Amniotic epithelial cell (primary cell): ENCODE measurements around the gene CACNA1A.
"Not testable (repeated sequence)": the region's sequence is repeated elsewhere in the genome, so short reads cannot be mapped to it uniquely, and the experiment has no call there.

Experiments used
- DNase-seq: peaks from one replicate; pipeline ENCODE4 v3.0.0-alpha.2; 2010; ENCODE audit warnings: low read depth

Gene CACNA1A

GRCh38 chr19:13229246-13229645, 277.0 kb downstream of the CACNA1A start:
- DNase-seq: no peak

GRCh38 chr19:13228561-13228960, 277.7 kb downstream of the CACNA1A start:
- no peak for DNase-seq

DNA sequence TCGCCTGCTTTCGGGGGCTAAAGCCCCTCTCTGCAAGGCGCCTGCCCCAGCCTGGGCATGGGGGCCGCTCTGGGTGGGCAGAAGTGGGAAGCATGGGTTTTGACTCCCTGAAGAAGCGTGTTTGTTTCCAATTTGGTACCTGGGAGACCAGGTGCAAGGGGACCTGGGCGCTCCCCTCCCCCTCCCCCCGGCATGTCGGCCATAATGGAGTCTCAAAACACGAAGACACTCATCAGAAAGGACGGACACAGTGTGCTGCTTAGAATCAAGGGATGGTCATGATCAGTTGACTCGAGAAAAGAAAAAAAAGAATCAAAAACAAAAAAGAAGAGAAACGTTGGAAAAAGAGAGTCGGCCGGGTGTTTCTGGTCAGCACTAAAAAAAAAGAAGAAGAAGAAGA, 279.3 kb downstream of the CACNA1A start:
- DNase-seq: no peak

DNA sequence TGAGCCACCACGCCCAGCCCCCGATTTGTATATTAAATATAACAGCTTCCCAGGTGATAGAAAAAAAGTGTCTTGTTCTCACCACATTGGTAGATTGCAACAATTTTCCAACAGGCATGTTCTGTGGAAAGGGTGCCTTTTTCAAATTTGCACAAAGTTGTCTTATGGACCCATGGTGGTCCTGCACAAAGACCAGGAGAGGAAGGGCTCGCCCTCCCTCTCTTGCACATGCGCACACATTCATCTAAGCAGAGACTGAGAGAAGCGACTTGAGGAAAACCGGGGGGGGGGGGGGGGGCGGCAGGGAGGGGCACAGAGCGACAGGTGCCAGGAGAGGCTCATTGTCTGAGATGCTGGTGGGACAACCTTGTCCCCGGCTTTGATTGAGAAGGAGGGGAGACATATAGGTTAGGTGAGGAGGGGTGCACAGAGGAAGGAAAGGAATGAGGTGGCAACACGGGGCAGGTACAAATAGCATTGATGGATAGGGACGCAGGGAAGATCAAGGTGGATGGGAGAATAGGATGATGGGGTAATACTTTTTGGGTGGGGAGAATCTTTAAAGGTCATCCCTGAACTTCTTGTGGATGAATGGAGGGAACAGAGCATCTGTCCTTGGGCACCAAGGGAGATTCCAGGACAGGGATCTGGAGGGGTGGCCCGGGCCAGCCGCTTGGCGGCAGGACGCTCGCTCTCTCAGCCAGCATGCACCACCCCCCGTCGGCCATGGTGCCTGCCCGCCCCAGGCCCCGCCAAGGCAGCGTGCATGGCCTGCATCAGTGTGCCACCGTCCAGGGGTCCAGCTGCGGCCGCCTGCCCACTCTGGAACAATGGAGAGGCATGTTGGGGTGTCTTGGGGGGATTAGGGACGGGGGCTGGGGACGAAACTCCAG, 280.1 kb downstream of the CACNA1A start:
- no peak for DNase-seq

- no peak for DNase-seq
These were observed 281.2 kb downstream of the CACNA1A start for GRCh38 chr19:13225085-13225484.

DNA sequence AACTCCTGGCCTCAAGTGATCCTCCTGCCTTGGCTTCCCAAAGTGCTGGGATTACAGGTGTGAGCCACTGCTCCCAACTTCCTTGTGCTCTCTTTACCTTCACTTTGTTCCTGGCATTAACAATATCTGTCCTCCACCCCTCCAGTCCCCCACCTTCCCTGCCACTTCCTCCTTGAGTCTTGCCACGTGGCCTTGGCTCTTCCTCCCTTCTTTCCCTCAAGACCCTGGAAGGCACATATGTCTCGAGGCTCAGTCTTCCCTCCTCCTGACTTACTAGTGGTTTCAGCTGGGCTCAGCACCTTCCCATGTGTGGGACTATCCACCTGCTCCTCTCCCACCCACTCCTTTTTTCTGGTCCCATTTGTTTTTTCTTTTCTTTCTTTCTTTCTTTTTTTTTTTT, 285.4 kb downstream of the CACNA1A start:
- no peak for DNase-seq

- no peak for DNase-seq
These were observed 290.5 kb downstream of the CACNA1A start for GRCh38 chr19:13215572-13216380.

- DNase-seq: no peak
These were observed 292.1 kb downstream of the CACNA1A start for GRCh38 chr19:13214036-13214730.

GRCh38 chr19:13212759-13213330, 293.4 kb downstream of the CACNA1A start:
- peak; percentile 31 for DNase-seq

- no peak for DNase-seq
These were observed 294.6 kb downstream of the CACNA1A start for GRCh38 chr19:13211426-13212308.

GRCh38 chr19:13210941-13211340, 295.3 kb downstream of the CACNA1A start:
- no peak for DNase-seq

DNA sequence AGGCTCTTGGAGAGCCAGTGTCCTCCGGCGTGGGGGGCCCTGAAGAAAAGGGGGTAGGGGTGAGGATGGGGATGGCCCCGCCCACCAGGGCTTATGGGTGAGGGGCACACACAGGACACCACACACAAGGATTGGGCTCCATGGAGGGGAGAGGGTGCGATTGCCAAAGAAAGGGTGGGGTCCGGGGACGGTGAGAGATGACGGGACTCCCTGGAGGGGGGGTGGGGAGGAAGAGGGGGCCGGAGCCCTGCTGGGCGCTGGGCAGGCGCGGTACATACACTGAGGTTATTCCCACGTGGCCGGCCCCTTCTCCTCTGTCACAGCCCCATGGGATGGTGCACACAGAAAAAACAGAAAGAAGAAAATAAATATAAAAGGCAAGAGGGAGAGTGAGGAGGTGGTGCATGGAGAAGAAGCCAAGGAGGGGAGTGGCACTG, 295.9 kb downstream of the CACNA1A start:
- DNase-seq: no peak

GRCh38 chr19:13209484-13210338, 296.6 kb downstream of the CACNA1A start:
- DNase-seq: no peak

- DNase-seq: no peak
These were observed 297.4 kb downstream of the CACNA1A start for GRCh38 chr19:13208672-13209483.

- DNase-seq: peak; percentile 24
These were observed 298.2 kb downstream of the CACNA1A start for GRCh38 chr19:13207846-13208671.

DNA sequence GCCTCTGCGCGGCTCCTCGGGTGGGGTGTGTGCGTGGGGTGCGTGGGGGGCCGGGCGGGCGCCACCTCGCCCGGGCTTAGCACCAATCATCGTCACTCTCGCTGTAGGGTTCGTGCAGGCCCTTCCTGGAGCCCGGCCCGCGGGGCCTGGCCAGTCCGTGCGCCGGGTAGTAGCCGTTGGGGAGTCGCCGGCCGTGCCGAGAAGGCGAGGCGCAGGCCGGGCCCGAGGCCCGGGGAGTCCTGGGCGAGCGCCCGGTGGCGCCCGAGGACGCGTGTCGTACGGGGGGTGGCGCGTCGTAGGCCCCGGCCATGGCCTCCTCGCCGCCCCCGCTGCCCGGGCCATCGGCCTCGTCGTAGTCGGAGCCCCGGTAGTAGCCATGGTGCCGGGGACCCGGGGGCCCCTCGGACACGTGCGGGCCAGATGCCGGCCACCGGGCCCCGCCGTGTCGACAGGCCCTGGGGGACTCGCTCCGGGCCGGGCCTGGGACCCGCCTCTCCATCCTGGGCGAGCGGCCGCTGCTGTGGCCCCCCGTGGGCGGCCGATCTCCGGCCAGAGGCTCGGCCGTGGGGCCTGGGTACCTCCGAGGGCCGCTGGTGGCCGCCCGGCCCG, 298.9 kb downstream of the CACNA1A start:
- no peak for DNase-seq

DNA sequence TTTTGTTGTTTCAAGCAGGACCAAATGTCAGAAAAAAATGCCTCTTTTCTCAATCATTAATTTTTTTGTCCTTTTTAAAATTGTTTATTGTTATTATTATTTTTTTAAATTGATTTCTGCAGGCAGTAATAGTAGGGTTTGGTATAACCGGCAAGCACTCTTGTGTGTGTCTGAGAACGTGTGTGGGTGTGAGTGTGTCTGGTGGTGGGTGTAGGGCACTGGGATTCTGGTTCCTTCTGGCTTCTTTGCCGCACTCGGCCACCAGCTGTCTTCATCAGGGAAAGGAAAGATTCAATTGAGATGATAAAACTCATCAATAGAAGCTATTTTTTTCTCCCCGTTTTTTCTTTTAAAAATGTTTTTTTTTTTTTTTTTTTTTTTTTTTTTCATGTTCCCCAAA, 299.7 kb downstream of the CACNA1A start:
- DNase-seq: no peak

DNA sequence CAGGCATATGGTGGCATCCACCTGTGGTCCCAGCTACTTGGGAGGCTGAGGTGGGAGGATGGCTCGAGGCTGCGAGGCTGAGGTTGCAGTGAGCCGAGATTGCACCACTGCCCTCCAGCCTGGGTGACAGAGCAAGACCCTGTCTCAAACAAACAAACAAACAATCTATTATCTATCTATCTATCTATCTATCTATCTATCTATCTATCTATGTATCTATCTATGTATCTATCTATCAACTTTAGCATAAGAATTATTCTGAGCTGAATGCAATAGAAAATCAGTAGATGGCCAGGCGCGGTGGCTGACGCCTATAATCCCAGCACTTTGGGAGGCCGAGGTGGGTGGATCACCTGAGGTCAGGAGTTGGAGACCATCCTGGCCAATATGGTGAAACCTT, 304.2 kb downstream of the CACNA1A start:
- not testable (repeated sequence) for DNase-seq
